Body of pancreas (tissue), 4 donors: ENCODE results near the gene TXNDC2. TPM values are rescaled to one million over a fixed set of nuclear protein-coding genes. Genes with fewer than 3 reads are reported as not detected.

Experiments
- ATAC-seq: fragments of 150-250 bp; one replicate; pipeline ENCODE4 v1.9.1; 2016
- DNase-seq, 4 donors: peaks; one replicate each; pipeline ENCODE4 v3.0.0-alpha.2; 2019
- H3K27ac ChIP-seq, 4 donors: fragments of 200-600 bp; sonication (generic); 1 replicate in 3 of 4; 2 replicates in 1 of 4; pipeline versions ENCODE4 v1.5.1 to v1.6.1; 2016 to 2019; ENCODE audit warnings: mild to moderate bottlenecking in 1 of 4, mixed read lengths in 1 of 4, moderate library complexity in 1 of 4
- H3K27me3 ChIP-seq, 2 donors: fragments of 200-600 bp; sonication (generic); one replicate each; pipeline ENCODE4 v1.6.0; 2016; ENCODE audit warnings: mild to moderate bottlenecking in 1 of 2
- H3K36me3 ChIP-seq, 2 donors: fragments of 200-600 bp; sonication (generic); replicated peaks in 1 of 2; 2 replicates each; pipeline ENCODE4 v1.5.1; 2016; ENCODE audit warnings: low read depth in 2 of 2; ENCODE audit not compliant: insufficient read depth in 1 of 2
- H3K4me1 ChIP-seq: fragments of 200-600 bp; sonication (generic); one replicate; pipeline ENCODE4 v1.6.0; 2016
- H3K4me3 ChIP-seq, 2 donors: fragments of 200-600 bp; sonication (generic); 1 replicate in 1 of 2; 2 replicates in 1 of 2; pipeline ENCODE4 v1.5.1; 2016 to 2019
- H3K9me3 ChIP-seq, 3 donors: fragments of 200-600 bp; sonication (generic); 1 replicate in 2 of 3; 2 replicates in 1 of 3; pipeline ENCODE4 v1.5.1; 2016
- POLR2A ChIP-seq, 3 donors: fragments of 450-650 bp; IDR thresholded peaks; one replicate each; pipeline ENCODE4 v1.6.1; 2016; ENCODE audit warnings: antibody characterized with exemption in 3 of 3, mild to moderate bottlenecking in 2 of 3
- WGBS, 2 donors: methylation state at CpG; one replicate each; pipeline ENCODE4 v1.1.5; 2017; 5-methylcytosine and 5-hydroxymethylcytosine counted together
- intact Hi-C: fragments of 100-400 bp; cut with DNase I; formaldehyde crosslinking; loops from one replicate; pipeline ENCODE4 v1.15.1; 2023
- total RNA-seq, 2 donors: library from RNA; depleted of rRNA; stranded (reverse); fragments of >200 nt; gene quantifications; one replicate each; pipeline ENCODE4 v1.1.0, GENCODE V29; 2016
- TF ChIP-seq, protein P1 (sequence below), 7 experiments: fragments of 450-650 bp in 4 of 7; fragments of 200-600 bp in 3 of 7; sonication (generic) in 3 of 7; IDR thresholded peaks; one replicate each; pipeline ENCODE4 v1.5.1; 2016 to 2019; ENCODE audit warnings: antibody characterized with exemption in 7 of 7

Gene TXNDC2
- total RNA-seq, 2 donors from 2014 or later: not detected

DNA sequence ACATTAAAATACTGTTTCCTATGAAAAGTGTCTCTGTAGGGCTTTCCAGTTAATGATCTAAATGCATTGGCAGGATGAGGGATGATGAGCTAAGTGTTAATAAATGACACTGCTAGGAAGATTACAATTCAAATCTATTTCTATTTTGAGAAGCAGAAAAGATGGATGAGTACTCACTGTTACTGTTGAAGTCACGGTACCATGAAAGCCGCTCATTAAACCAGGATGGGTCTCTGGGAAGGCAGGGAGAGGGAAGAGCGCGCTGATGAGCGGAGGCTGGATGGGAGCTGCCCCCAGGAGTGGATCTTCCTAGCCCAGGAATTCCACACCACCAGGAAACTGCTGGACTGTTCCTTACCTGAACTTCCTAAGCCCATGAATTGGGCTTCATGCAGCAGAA is 27.1 kb upstream of the TXNDC2 start:
- H3K9me3 ChIP-seq: no peaks in the 10 kb centered on the region
- H3K4me3 ChIP-seq: no peak overlapping the region
- H3K27me3 ChIP-seq: no peaks in the 10 kb centered on the region
- no peaks in the 10 kb centered on the region for H3K36me3 ChIP-seq
- H3K27ac ChIP-seq: no peak overlapping the region
- no peak for DNase-seq
- H3K4me1 ChIP-seq: peaks cover 31% of the 10 kb centered on the region
- intact Hi-C loops: no loop called here
- no peak for ATAC-seq
- 91 to 96% methylated on average over 5 of the region's 5 CpGs for WGBS, 2 donors
- TF ChIP-seq POLR2A (IDR thresholded peaks at IDR 0.05): no peak
- TF ChIP-seq, protein P1, sequence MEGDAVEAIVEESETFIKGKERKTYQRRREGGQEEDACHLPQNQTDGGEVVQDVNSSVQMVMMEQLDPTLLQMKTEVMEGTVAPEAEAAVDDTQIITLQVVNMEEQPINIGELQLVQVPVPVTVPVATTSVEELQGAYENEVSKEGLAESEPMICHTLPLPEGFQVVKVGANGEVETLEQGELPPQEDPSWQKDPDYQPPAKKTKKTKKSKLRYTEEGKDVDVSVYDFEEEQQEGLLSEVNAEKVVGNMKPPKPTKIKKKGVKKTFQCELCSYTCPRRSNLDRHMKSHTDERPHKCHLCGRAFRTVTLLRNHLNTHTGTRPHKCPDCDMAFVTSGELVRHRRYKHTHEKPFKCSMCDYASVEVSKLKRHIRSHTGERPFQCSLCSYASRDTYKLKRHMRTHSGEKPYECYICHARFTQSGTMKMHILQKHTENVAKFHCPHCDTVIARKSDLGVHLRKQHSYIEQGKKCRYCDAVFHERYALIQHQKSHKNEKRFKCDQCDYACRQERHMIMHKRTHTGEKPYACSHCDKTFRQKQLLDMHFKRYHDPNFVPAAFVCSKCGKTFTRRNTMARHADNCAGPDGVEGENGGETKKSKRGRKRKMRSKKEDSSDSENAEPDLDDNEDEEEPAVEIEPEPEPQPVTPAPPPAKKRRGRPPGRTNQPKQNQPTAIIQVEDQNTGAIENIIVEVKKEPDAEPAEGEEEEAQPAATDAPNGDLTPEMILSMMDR (IDR thresholded peaks at IDR 0.05): no peak

DNA sequence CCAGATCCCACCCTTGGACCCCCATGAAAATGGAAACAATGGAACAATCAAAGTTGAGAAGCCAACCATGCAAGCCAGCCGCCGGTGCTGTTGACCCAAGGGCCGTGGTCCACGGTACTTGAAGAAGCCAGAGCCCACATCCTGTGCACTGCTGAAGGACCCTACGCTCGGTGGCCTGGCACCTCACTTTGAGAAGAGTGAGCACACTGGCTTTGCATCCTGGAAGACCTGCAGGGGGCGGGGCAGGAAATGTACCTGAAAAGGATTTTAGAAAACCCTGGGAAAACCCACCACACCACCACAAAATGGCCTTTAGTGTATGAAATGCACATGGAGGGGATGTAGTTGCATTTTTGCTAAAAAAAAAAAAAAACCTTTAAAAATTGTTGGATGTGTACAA is 26.5 kb upstream of the TXNDC2 start:
- 92 to 93% methylated on average over 7 of the region's 7 CpGs for WGBS, 2 donors
- H3K27me3 ChIP-seq: no peaks in the 10 kb centered on the region
- TF ChIP-seq POLR2A (IDR thresholded peaks at IDR 0.05): no peak
- TF ChIP-seq, protein P1 (IDR thresholded peaks at IDR 0.05): no peak
- ATAC-seq (no peak), DNase-seq (no peak)
- H3K9me3 ChIP-seq: no peaks in the 10 kb centered on the region
- H3K4me3 ChIP-seq: no peak overlapping the region
- H3K27ac ChIP-seq: no peak overlapping the region
- no peaks in the 10 kb centered on the region for H3K36me3 ChIP-seq
- intact Hi-C loops: no loop called here
- peaks cover 27% of the 10 kb centered on the region for H3K4me1 ChIP-seq

DNA sequence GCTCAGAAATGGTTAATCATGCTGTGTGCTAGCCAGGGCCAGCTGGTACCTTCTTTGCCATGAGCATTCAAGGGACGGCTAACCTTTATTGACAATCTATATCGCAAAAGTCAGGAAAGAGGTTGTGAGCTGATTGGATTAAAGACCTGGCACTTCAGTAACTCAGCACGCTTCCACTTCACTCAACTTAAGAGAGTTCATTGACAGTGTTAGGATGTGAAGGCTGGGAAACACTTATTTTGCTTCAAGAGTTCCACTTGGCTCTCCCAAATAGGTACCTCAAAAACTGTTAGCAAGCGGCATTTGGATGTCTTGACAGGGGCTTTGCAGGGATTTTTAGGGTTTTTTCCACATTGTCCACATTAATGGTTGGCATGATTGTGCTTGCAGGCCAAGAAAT is 25.1 kb upstream of the TXNDC2 start:
- H3K4me1 ChIP-seq: peaks cover 16% of the 10 kb centered on the region
- no peak for TF ChIP-seq POLR2A (IDR thresholded peaks at IDR 0.05)
- TF ChIP-seq, protein P1 (IDR thresholded peaks at IDR 0.05): no peak
- no peak overlapping the region for H3K4me3 ChIP-seq
- DNase-seq (no peak), ATAC-seq (no peak)
- H3K9me3 ChIP-seq: peaks cover 0 to 2% (median 0%) of the 10 kb centered on the region in 3 donors
- no peaks in the 10 kb centered on the region for H3K27me3 ChIP-seq
- intact Hi-C loops: no loop called here
- 51 to 71% methylated on average over 4 of the region's 4 CpGs for WGBS, 2 donors
- H3K36me3 ChIP-seq: no peaks in the 10 kb centered on the region
- no peak overlapping the region for H3K27ac ChIP-seq

DNA sequence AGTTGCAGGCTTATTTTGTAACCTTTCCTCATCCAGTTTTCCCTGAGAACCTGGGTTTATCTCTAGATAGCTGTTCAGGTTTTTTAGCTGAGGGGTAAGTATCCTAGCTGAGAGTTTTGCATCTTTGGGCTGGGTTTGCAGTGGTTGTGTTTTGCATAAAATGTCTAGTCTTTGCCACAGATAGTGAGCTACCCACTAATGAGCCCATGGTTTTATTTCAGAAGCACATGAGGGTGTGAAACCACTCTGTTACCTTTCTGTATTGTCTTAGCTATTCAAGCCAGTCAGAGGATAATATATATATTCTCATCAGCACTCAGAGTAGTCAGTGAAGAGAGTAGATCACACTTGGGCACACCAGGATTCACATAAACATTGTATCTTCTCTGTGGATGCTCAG is 24.6 kb upstream of the TXNDC2 start:
- Histone ChIP-seq H3K4me1 (peaks cover 12% of the 10 kb centered on the region), H3K36me3 (no peaks in the 10 kb centered on the region), H3K9me3 (peaks cover 0 to 5% (median 0%) of the 10 kb centered on the region in 3 donors), H3K27ac (no peak overlapping the region), H3K27me3 (no peaks in the 10 kb centered on the region), H3K4me3 (no peak overlapping the region)
- TF ChIP-seq, protein P1 (IDR thresholded peaks at IDR 0.05): no peak
- TF ChIP-seq POLR2A (IDR thresholded peaks at IDR 0.05): no peak
- no peak for ATAC-seq
- no peak for DNase-seq
- intact Hi-C loops: no loop called here

DNA sequence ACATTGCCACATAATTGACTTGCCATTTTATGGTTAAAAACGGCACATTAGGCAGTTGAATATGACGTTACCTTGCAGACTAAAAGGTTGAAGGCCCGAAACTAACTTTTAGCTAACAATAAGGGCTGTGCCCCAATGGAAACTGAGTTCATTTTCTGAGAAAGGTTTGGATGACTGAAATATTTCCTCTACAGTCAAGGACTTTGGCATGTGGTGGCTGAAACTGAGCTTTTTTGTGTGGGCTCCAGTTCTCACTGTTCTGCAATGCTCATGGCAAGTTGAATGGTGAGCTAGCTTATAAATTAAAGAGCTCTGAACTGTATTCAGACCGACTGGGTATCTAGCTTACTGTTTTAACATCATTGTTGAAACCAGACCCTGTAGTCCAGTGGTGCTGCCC is 23.8 kb upstream of the TXNDC2 start:
- Histone ChIP-seq H3K4me1 (peaks cover 4% of the 10 kb centered on the region), H3K4me3 (no peak overlapping the region), H3K27ac (no peak overlapping the region), H3K27me3 (no peaks in the 10 kb centered on the region), H3K36me3 (no peaks in the 10 kb centered on the region), H3K9me3 (peaks cover 0 to 5% (median 0%) of the 10 kb centered on the region in 3 donors)
- DNase-seq (no peak), ATAC-seq (no peak)
- intact Hi-C loops: no loop called here
- TF ChIP-seq, protein P1 (IDR thresholded peaks at IDR 0.05): no peak
- TF ChIP-seq POLR2A (IDR thresholded peaks at IDR 0.05): no peak
- 67 to 73% methylated on average over 4 of the region's 4 CpGs for WGBS, 2 donors
